OCI-LY3 (cell line): ENCODE data around the gene SUN3.

ENCODE experiments used
- H2AFZ ChIP-seq: fragments of 200-600, 300-600 bp; shearing (Covaris generic); 2 replicates; pipeline ENCODE4 v1.6.0; 2014; ENCODE audit warnings: antibody characterized with exemption, low read depth, low read length
- H3K27ac ChIP-seq: fragments of 200-600, 300-600 bp; sonication (generic); 2 replicates; pipeline ENCODE4 v1.5.1; 2014; ENCODE audit warnings: mild to moderate bottlenecking, low read length, moderate library complexity, mixed read lengths
- H3K27me3 ChIP-seq: fragments of 200-600, 300-600 bp; sonication (generic); 2 replicates; pipeline ENCODE4 v1.6.1; 2014; ENCODE audit warnings: low read depth, low read length, mixed read lengths
- H3K36me3 ChIP-seq: fragments of 200-600, 300-600 bp; sonication (generic); replicated peaks from 2 replicates; pipeline ENCODE3; 2014; ENCODE audit warnings: low read depth, low read length, mixed read lengths
- H3K4me1 ChIP-seq: fragments of 300-600, 200-600 bp; sonication (generic); 2 replicates; pipeline ENCODE4 v1.6.1; 2014; ENCODE audit warnings: low read length, mixed read lengths
- H3K4me2 ChIP-seq: fragments of 200-600, 300-600 bp; sonication (generic); 2 replicates; pipeline ENCODE4 v1.6.1; 2014; ENCODE audit warnings: low read length, mixed read lengths
- H3K4me3 ChIP-seq: fragments of 300-600, 200-600 bp; sonication (generic); 2 replicates; pipeline ENCODE4 v1.5.1; 2014; ENCODE audit warnings: antibody characterized with exemption, mild to moderate bottlenecking, low read length, moderate library complexity
- H3K79me2 ChIP-seq: fragments of 300-600, 200-600 bp; shearing (Covaris generic); 2 replicates; pipeline ENCODE4 v1.6.1; 2014; ENCODE audit warnings: mild to moderate bottlenecking, low read length, mixed read lengths
- H3K9ac ChIP-seq: fragments of 300-600, 200-600 bp; shearing (Covaris generic); 2 replicates; pipeline ENCODE4 v1.6.0; 2014; ENCODE audit warnings: mild to moderate bottlenecking, low read length, moderate library complexity
- H3K9me3 ChIP-seq: fragments of 200-600, 300-600 bp; shearing (Covaris generic); 2 replicates; pipeline ENCODE4 v1.6.1; 2014; ENCODE audit warnings: low read length, mixed read lengths; ENCODE audit not compliant: insufficient read depth
- H4K20me1 ChIP-seq: fragments of 200-600, 300-600 bp; sonication (generic); 2 replicates; pipeline ENCODE4 v1.6.1; 2016; ENCODE audit warnings: low read length, mixed read lengths; ENCODE audit not compliant: insufficient read depth
- CTCF ChIP-seq: fragments of 200-600, 300-600 bp; sonication (generic); IDR thresholded peaks from 2 replicates; pipeline ENCODE4 v1.5.1; 2014; ENCODE audit warnings: antibody characterized with exemption, low read length, low read depth
- EZH2phosphoT487 ChIP-seq: fragments of 200-600 bp; shearing (Covaris generic); IDR thresholded peaks from 2 replicates; pipeline ENCODE4 v1.6.1; 2018; ENCODE audit warnings: antibody characterized with exemption, mixed run types, low read depth

The SUN3 gene

DNA sequence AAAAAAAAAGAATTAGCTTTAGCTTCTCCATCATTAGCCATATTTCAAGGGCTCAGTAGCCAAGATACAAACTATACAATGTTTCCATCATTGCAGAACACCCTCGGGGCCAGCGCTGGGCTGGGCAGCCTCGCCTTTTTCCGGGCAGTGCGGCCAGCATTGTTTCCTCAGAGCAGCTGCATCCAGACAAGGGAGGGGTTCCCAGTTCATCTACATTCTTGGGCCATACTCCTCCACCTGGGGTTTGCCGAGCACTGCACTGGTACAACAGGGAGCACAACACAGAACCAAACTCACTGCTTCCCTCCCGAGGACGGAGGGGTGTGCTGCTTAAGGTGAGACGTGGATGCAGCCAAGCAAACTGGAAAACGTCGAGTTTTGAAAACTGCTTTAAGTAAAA, 78.2 kb downstream of the SUN3 start:
- no peak overlapping the region for H3K27ac ChIP-seq
- peaks cover 5% of the 10 kb centered on the region for H3K36me3 ChIP-seq
- no peak for TF ChIP-seq EZH2phosphoT487
- TF ChIP-seq CTCF: no peak
- H3K4me1 ChIP-seq: no peaks in the 10 kb centered on the region
- H3K4me3 ChIP-seq: no peak overlapping the region
- H2AFZ ChIP-seq: no peak overlapping the region
- H3K9me3 ChIP-seq: no peaks in the 10 kb centered on the region
- H3K4me2 ChIP-seq: no peak overlapping the region
- H3K27me3 ChIP-seq: peaks cover 21% of the 10 kb centered on the region; the same call in 1 of the 2 replicates
- H3K79me2 ChIP-seq: no peaks in the 10 kb centered on the region
- no peak overlapping the region for H3K9ac ChIP-seq
- no peaks in the 10 kb centered on the region for H4K20me1 ChIP-seq

GRCh38 chr7:47949703-47950102, 79.2 kb downstream of the SUN3 start:
- no peaks in the 10 kb centered on the region for H3K79me2 ChIP-seq
- no peak overlapping the region for H3K27ac ChIP-seq
- H3K9ac ChIP-seq: no peak overlapping the region
- TF ChIP-seq CTCF (no peak), EZH2phosphoT487 (no peak)
- no peaks in the 10 kb centered on the region for H4K20me1 ChIP-seq
- no peak overlapping the region for H3K4me3 ChIP-seq
- no peaks in the 10 kb centered on the region for H3K4me1 ChIP-seq
- no peak overlapping the region for H2AFZ ChIP-seq
- no peak overlapping the region for H3K4me2 ChIP-seq
- no peaks in the 10 kb centered on the region for H3K9me3 ChIP-seq
- peaks cover 4% of the 10 kb centered on the region for H3K36me3 ChIP-seq
- H3K27me3 ChIP-seq: peaks cover 22% of the 10 kb centered on the region; the same call in 1 of the 2 replicates

DNA sequence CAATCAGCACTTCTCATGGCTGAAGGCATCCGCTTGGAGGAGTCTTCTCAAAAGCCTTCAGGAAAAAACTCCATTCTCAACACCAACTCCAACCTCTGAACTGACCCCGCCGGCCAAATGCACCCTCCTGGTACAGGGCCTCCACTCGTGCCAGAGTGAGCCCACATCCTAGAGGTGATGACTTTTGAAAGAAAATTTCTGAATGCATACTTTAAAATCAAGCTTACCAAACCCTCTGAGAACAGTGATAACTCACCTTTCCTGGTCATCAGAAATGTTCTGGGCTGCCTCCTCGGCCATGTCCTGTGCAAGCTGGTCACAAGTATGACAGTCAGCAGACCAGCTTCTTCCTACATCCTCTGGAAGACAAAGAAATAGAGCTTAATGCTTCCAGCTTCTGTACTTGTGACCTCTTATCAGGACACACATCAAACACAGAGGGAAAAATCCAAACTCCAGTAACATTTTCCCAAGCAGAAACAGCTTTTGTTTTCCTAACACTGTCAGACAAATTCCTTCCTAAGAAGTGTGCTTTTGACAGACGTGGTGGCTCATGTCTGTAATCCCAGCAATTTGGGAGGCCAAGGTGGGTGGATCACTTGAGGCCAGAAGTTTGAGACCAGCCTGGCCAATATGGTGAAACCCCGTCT, 80.6 kb downstream of the SUN3 start, which contains the start of gene PKD1L1:
PKD1L1 (minus strand) TSS at position 326 of the 650 bp plus-strand sequence; CDS start at position 300, 26 bp downstream.
- Histone ChIP-seq H3K4me3 (no peak within 1 kb of the TSS), H3K79me2 (no peaks in the 10 kb centered on the region), H3K4me2 (no peak within 1 kb of the TSS), H3K4me1 (no peaks in the 10 kb centered on the region), H3K9me3 (no peaks in the 10 kb centered on the region), H4K20me1 (no peaks in the 10 kb centered on the region), H3K27me3 (peaks cover 35% of the 10 kb centered on the region), H3K27ac (no peak within 1 kb of the TSS), H2AFZ (no peak within 1 kb of the TSS), H3K36me3 (no peaks in the 10 kb centered on the region), H3K9ac (no peak within 1 kb of the TSS)
- TF ChIP-seq EZH2phosphoT487 (no peak), CTCF (no peak)

- no peaks in the 10 kb centered on the region for H3K4me1 ChIP-seq
- H3K9ac ChIP-seq: no peak overlapping the region
- H2AFZ ChIP-seq: no peak overlapping the region
- TF ChIP-seq CTCF: no peak
- TF ChIP-seq EZH2phosphoT487: no peak
- no peak overlapping the region for H3K4me3 ChIP-seq
- no peaks in the 10 kb centered on the region for H3K9me3 ChIP-seq
- H3K27ac ChIP-seq: no peak overlapping the region
- no peak overlapping the region for H3K4me2 ChIP-seq
- no peaks in the 10 kb centered on the region for H3K36me3 ChIP-seq
- H3K79me2 ChIP-seq: no peaks in the 10 kb centered on the region
- H4K20me1 ChIP-seq: no peaks in the 10 kb centered on the region
- peaks cover 36% of the 10 kb centered on the region for H3K27me3 ChIP-seq
These were observed 81.6 kb downstream of the SUN3 start for GRCh38 chr7:47947355-47947749.
